NT2/D1 (cell line): Measurements from ENCODE around the gene KCNC1.

Experiments
- SUZ12 ChIP-seq: IDR thresholded peaks from 2 replicates; pipeline ENCODE4 v1.6.1; 2011; ENCODE audit not compliant: insufficient read length, insufficient read depth; ENCODE audit errors: extremely low read depth
- YY1 ChIP-seq: IDR thresholded peaks from 2 replicates; pipeline ENCODE4 v1.6.1; 2011; ENCODE audit not compliant: insufficient read length, insufficient read depth

DNA sequence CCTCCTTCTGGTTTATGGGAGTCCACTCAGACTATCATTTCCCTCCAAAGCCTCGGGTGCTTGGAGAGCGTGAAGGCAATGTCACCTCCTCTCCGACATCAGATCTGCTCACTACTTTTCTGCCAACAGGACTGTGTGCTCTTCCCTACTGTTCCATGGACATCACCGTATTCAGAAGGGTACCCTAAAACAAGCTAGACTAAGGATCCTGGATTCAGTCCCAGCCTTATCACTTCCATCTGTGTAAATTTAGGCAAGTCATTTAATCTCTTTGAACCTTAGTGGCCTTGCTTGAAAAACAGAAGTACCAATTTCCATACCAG, 78.2 kb downstream of the KCNC1 start:
- TF ChIP-seq SUZ12 (no peak), YY1 (no peak)
